Frontal cortex (tissue), 4 donors: Measurements from ENCODE around the gene CCDC174. TPM values are rescaled to one million over a fixed set of nuclear protein-coding genes. Genes with fewer than 3 reads are reported as not detected.

Experiments
- DNase-seq, 2 donors: peaks; one replicate each; pipeline ENCODE4 v3.0.0; 2012; ENCODE audit warnings: low spot score in 2 of 2
- FAIRE-seq: peaks from 2 replicates; lab custom pipeline; 2012; peaks lifted over from hg19 to GRCh38; lab: Jason Lieb, UNC
- total RNA-seq: library from RNA; depleted of rRNA; stranded (reverse); fragments of >200 nt; gene quantifications from one replicate; pipeline ENCODE4 v1.2.3, GENCODE V29; 2014
- donor health status: control.
- donor health status: control.
- donor health status: control.

CCDC174 gene
- total RNA-seq, 1 donor from 2014 or later, result 10.6 TPM

GRCh38 chr3:14623569-14624051 is 28.0 kb upstream of the CCDC174 start:
- no peak for FAIRE-seq
- no peak for DNase-seq

- DNase-seq (no peak), FAIRE-seq (no peak)
These were observed 27.1 kb upstream of the CCDC174 start for GRCh38 chr3:14624498-14624897.

DNA sequence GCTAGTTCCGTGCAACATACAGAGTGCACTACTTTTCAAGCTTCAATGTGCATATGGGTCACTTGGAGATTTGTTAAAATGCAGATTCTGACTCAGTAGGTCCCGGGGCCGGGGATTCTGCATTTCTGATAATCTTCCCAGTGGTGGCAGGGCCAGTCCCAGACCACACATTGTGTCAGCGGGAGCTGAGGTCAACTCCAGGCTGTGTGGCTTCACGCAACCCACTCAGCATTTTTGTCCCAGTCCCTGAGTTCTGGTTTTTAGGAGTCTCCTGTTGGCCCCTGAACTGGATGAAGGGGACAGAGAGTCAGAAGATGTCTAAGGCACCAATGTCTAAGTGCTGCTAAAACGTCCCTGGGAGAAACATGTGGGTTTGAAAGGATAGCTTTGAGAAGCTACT is 26.1 kb upstream of the CCDC174 start:
- FAIRE-seq (no peak), DNase-seq (no peak)

DNA sequence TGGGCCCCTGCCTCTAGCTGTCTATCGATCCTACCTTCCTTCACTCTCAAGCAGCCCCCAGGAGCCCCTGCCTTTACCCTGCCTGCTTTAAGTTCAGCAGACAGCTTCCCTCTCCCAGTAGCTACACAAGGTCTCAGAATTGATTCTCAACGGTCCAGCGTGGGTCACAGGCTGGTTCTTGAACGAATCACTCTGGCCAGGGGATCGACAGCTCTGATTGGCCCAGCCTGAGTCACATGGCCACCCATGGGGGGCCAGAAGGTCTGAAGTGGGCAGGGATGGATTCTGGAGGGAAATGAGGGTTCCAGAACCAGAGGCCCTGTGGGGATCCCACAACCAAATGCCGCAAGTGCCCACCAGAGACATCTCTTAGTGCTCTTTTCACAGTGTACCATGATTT is 23.7 kb upstream of the CCDC174 start:
- no peak for DNase-seq
- no peak for FAIRE-seq

- DNase-seq (no peak), FAIRE-seq (no peak)
These were observed 23.2 kb upstream of the CCDC174 start for GRCh38 chr3:14628406-14628805.

DNA sequence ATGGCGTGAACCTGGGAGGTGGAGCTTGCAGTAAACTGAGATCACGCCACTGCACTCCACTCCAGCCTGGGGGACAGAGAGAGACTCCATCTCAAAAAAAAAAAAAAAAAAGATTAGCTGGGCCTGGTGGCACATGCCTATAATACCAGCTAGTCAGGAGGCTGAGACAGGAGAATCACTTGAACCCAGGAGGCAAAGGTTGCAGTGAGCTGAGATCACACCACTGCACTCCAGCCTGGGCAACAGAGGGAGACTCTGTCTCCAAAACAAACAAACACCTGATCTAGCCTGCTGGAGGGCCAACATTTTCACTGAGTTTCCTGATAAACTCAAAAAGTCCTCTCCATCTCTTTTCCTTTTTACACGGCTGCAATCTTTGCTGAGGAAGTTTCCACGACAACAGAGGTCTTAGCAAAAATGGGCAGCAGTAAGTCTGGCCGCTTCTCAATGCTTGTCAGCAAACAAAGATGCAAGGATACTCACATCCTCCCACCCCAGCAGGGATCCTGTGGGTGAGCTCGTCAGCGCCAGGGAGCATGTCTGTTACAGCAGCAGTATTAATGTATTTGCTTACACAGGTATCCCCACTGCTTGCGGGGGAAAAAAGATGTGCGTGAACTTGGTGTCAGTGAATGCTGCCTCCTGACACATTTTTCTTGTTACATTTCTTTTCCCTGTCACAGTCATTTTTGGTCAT is 21.0 kb upstream of the CCDC174 start:
- DNase-seq (no peak), FAIRE-seq (no peak)

DNA sequence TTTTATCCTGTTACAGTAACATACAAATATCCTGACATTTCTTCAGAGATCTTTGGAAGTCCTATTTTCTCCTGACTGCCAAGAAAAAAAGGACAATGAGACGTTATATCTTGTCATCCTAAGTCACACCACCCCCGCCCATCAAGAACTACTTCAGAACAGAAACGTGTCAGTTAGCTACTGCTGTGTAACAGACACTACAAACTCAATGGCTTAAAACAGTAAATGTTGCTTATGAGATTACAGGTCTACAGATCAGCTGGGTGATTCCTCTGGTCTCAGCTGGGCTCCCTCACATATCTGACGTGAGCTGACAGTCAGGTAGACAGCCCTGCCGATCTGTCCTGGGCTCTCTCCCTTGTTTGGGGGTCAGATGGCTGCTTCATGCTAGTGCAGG is 20.5 kb upstream of the CCDC174 start:
- no peak for FAIRE-seq
- DNase-seq, result no peak

GRCh38 chr3:14631687-14632441 is 19.7 kb upstream of the CCDC174 start:
- DNase-seq (no peak), FAIRE-seq (no peak)

GRCh38 chr3:14632442-14632930 is 19.1 kb upstream of the CCDC174 start:
- DNase-seq, result no peak
- no peak for FAIRE-seq

- DNase-seq (no peak), FAIRE-seq (no peak)
These were observed 18.1 kb upstream of the CCDC174 start for GRCh38 chr3:14633417-14633816.

- DNase-seq (peak in 1 of 2 donors; percentile 25), FAIRE-seq (no peak)
These were observed 17.6 kb upstream of the CCDC174 start for GRCh38 chr3:14633819-14634424.

DNA sequence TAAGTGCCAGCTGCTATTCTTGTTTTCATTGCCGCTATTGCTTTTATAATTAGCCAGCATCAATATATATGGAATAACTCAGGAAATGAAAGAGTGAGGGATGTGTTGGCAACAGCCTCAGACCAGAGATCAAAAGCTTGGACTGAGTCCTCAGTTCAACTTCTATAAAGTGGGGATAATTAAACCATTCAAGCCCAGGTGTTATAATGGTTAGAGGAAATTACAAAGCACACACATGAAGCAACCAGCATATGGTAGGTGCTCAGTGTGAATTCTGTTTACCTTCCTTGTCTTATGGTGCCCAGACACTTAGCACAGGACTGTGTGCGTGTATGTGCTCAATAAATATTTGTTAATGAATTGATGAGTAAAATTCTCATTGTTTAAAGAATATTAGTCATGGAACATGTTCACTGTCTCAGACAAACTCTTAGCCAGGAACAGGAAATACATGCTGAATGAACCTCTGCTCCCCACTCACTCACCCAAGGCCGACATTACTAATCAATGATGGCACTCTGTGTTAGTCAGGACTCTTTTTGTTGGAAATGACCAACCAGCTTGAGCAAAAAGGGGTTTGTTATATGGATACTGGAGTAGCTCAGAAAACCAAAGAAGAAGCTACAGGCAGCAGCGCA is 16.7 kb upstream of the CCDC174 start:
- no peak for FAIRE-seq
- DNase-seq, result no peak

DNA sequence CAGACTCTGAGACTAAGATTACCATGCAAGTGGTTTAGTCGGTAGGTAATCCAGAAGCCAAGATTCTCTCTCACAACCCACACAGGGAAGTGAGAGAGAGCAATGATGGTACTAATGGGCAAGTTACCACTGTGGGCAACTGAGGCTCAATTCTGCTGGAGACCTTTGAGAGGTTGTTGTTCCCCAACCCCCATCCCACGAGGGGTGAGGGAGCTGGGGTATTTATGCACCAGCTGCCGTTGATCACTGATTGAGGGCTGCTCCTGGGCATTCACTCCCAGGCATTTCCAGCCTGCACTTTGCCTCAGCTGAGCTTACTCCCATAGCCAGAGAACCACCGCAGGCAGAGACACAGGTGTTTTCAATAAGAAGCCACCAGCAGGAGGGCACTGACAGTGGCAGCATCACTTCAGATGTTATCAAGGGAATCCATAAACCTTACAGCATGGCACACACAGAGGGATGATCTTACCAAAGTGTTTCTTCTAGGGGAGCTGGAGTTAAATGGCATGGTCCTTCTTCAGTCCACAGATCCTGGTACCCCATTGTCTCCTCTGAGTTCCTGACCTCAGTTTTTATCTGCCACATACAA is 15.0 kb upstream of the CCDC174 start:
- FAIRE-seq (no peak), DNase-seq (no peak)

GRCh38 chr3:14640157-14640562 is 11.4 kb upstream of the CCDC174 start:
- DNase-seq (peak in 1 of 2 donors; percentile 42), FAIRE-seq (no peak)

GRCh38 chr3:14640734-14641133 is 10.8 kb upstream of the CCDC174 start:
- FAIRE-seq, result no peak
- no peak for DNase-seq

GRCh38 chr3:14641346-14641745 is 10.2 kb upstream of the CCDC174 start:
- FAIRE-seq, result no peak
- DNase-seq, result no peak

DNA sequence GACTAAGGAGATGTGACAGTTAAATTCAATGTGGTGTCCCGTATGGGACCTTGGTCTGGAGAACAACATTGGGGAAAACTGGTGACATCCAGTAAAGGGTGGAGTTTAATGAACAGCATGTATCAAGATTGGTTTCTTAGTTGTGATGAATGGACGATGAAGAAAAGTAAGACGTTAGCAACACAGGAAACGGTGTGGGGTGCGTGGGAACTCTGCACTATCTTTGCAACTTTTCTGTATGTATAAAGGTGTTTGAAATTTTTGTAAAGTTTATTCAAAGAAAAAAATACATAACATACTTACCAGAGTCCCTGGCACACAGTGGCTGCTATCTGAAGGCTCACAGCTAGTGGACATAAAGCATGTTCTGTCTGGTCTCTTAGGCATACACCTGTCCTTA is 6.1 kb upstream of the CCDC174 start:
- no peak for DNase-seq
- no peak for FAIRE-seq

- DNase-seq (no peak), FAIRE-seq (no peak)
These were observed 5.4 kb upstream of the CCDC174 start for GRCh38 chr3:14646131-14646573.

DNA sequence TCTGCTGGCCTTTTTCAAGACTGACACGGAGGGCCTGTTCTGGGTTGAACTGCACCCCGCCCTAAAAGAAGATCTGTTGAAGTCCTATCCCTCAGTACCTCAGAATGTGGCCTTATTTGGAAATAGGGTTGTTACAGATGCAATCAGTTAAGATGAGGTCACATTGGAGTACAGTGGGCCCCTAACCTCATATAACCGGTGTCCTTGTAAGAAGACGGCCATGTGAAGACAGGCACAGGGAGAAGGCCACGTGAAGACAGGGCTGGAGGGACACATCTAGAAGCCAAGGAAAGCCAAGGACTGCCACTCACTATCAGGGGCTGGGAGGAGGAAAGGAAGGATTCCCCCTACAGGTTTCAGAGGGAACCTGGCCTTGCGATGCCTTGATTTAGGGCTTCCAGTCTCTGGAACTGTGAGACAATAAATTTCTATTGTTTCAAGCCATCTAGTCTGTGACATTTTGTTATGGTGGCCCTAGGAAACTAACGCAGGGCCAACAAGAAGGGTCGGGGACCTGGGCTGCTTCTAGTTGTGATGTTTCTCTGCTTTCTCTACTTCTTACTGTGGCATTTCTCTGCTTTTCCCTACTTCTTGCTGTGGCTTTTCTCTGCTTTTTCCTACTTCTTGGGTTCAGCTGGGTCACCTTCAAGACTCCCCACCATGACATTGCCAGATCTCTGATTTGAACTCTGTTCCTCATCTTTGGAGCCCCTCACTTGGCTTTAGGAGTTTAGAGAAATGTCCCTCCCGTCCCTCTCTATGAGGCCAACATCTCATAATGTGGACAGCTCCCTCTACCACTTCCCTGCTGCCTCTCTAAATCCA is 4.8 kb upstream of the CCDC174 start:
- DNase-seq, result no peak
- FAIRE-seq, result no peak
